B cell (primary cell): ENCODE measurements around the gene BCKDHA. TPM values are rescaled to one million over a fixed set of nuclear protein-coding genes. Genes with fewer than 3 reads are reported as not detected.

ENCODE experiments used
- ATAC-seq: fragments of 200-7000 bp; cut with Tn5 transposase; one replicate; pipeline ENCODE4 v1.10.0; 2021; ENCODE audit warnings: low read depth, mild to moderate bottlenecking, moderate number of reproducible peaks, moderate library complexity
- CTCF ChIA-PET: fragments of 350-600 bp; sonication (Branson Sonifier 250); formaldehyde crosslinking; loops from one replicate; lab custom pipeline; 2021; ENCODE audit warnings: antibody characterized with exemption, inconsistent platforms; lab: Charles Lee
- POLR2A ChIA-PET: fragments of 350-600 bp; sonication (Branson Sonifier 250); formaldehyde crosslinking; loops from one replicate; lab custom pipeline; 2021; ENCODE audit warnings: antibody characterized with exemption; lab: Charles Lee
- DNase-seq: peaks from one replicate; pipeline ENCODE4 v3.0.0; 2013
- H2AFZ ChIP-seq: 2 replicates; pipeline ENCODE4 v1.6.1; 2012; ENCODE audit warnings: mild to moderate bottlenecking, low read depth, low read length; ENCODE audit not compliant: insufficient read depth, poor library complexity, severe bottlenecking
- H3K27ac ChIP-seq, 2 donors: 1 replicate in 1 of 2; 2 replicates in 1 of 2; pipeline ENCODE4 v1.5.1; 2012 to 2013; ENCODE audit warnings: low read length in 2 of 2, mild to moderate bottlenecking in 2 of 2, moderate library complexity in 1 of 2
- H3K27me3 ChIP-seq, 4 experiments: fragments of 200-600 bp in 1 of 4; sonication (generic) in 1 of 4; replicated peaks in 1 of 4; 1 replicate in 2 of 4; 2 replicates in 2 of 4; pipeline versions ENCODE4 v1.6.1 to v1.7.0; 2013 to 2016; ENCODE audit warnings: low read length in 3 of 4, mild to moderate bottlenecking in 2 of 4, mixed read lengths in 1 of 4, moderate library complexity in 1 of 4; ENCODE audit not compliant: insufficient read depth in 4 of 4, control insufficient read depth in 3 of 4; ENCODE audit errors: control extremely low read depth in 1 of 4
- H3K36me3 ChIP-seq, 2 experiments: replicated peaks in 1 of 2; 1 replicate in 1 of 2; 2 replicates in 1 of 2; pipeline versions ENCODE4 v1.6.1 to v1.7.1; 2013; ENCODE audit warnings: low read length in 1 of 2; ENCODE audit not compliant: insufficient read depth in 2 of 2, control insufficient read depth in 1 of 2; ENCODE audit errors: control extremely low read depth in 1 of 2, extremely low read depth in 1 of 2
- H3K4me1 ChIP-seq, 2 donors: fragments of 200-600 bp in 1 of 2; sonication (generic) in 1 of 2; 1 replicate in 1 of 2; 2 replicates in 1 of 2; pipeline versions ENCODE4 v1.5.1 to v1.6.1; 2013 to 2017; ENCODE audit warnings: low read length in 2 of 2; ENCODE audit not compliant: control insufficient read depth in 2 of 2, insufficient read depth in 2 of 2
- H3K4me2 ChIP-seq: replicated peaks from 2 replicates; pipeline ENCODE3; 2012; ENCODE audit warnings: mild to moderate bottlenecking, low read depth, low read length; ENCODE audit not compliant: poor library complexity, severe bottlenecking
- H3K4me3 ChIP-seq, 5 experiments: fragments of 200-600 bp in 1 of 5; sonication (generic) in 1 of 5; 1 replicate in 3 of 5; 2 replicates in 2 of 5; pipeline versions ENCODE4 v1.5.1 to v1.7.0; 2011 to 2016; ENCODE audit warnings: low read length in 4 of 5, mild to moderate bottlenecking in 4 of 5, low read depth in 2 of 5, control low read depth in 1 of 5, moderate library complexity in 1 of 5; ENCODE audit not compliant: insufficient read depth in 1 of 5; ENCODE audit errors: control extremely low read depth in 1 of 5, extremely low read depth in 1 of 5
- H3K79me2 ChIP-seq: fragments of 200-600 bp; sonication (generic); one replicate; pipeline ENCODE4 v1.6.0; 2016; ENCODE audit warnings: low read length; ENCODE audit not compliant: control insufficient read depth, insufficient read depth
- H3K9ac ChIP-seq: fragments of 200-600 bp; sonication (generic); 2 replicates; pipeline ENCODE4 v1.6.1; 2017; ENCODE audit warnings: mild to moderate bottlenecking, low read length, moderate library complexity
- H3K9me3 ChIP-seq, 3 donors: one replicate each; pipeline versions ENCODE4 v1.6.1 to v1.7.1; 2013; ENCODE audit warnings: low read length in 2 of 3; ENCODE audit not compliant: control insufficient read depth in 2 of 3, insufficient read depth in 1 of 3; ENCODE audit errors: control extremely low read depth in 1 of 3
- H4K20me1 ChIP-seq: 2 replicates; pipeline ENCODE4 v1.6.0; 2012; ENCODE audit warnings: mild to moderate bottlenecking, low read length; ENCODE audit not compliant: insufficient read depth, control insufficient read depth, poor library complexity, severe bottlenecking
- H3K27ac Mint-ChIP-seq: one replicate; pipeline ENCODE4 v1.8.0; 2021; ENCODE audit warnings: mixed read lengths
- H3K27me3 Mint-ChIP-seq: one replicate; pipeline ENCODE4 v1.8.0; 2021; ENCODE audit warnings: mixed read lengths
- H3K4me1 Mint-ChIP-seq: one replicate; pipeline ENCODE4 v1.8.0; 2021; ENCODE audit warnings: mixed read lengths
- H3K4me3 Mint-ChIP-seq: one replicate; pipeline ENCODE4 v1.8.0; 2021; ENCODE audit warnings: mixed read lengths
- H3K9me3 Mint-ChIP-seq: one replicate; pipeline ENCODE4 v1.8.0; 2022; ENCODE audit warnings: mixed read lengths; ENCODE audit not compliant: insufficient read depth
- CTCF ChIP-seq: fragments of 200-600 bp; IDR thresholded peaks from one replicate; pipeline ENCODE4 v1.8.0; 2022; ENCODE audit warnings: antibody characterized with exemption, mild to moderate bottlenecking
- EZH2 ChIP-seq: IDR thresholded peaks from 2 replicates; pipeline ENCODE4 v1.6.1; 2012; ENCODE audit warnings: borderline replicate concordance, low read depth, mild to moderate bottlenecking, moderate library complexity, low read length; ENCODE audit not compliant: insufficient read depth, poor library complexity, severe bottlenecking
- WGBS: methylation state at CpG from one replicate; pipeline ENCODE4 v1.1.5; 2013; ENCODE audit warnings: missing lambda C conversion rate; ENCODE audit not compliant: insufficient coverage; 5-methylcytosine and 5-hydroxymethylcytosine counted together
- intact Hi-C: fragments of 100-400 bp; cut with micrococcal nuclease; formaldehyde crosslinking; loops from one replicate; pipeline ENCODE4 v1.10.0; 2022
- polyA plus RNA-seq: library from polyadenylated mRNA; depleted of rRNA; stranded (reverse); fragments of >200 nt; gene quantifications from 2 replicates; pipeline ENCODE4 v1.2.3, GENCODE V29; 2012
- total RNA-seq, 2 donors: library from RNA; stranded (reverse); fragments of 120-200 nt in 1 of 2; gene quantifications; 1 replicate in 1 of 2; 2 replicates in 1 of 2; pipeline versions ENCODE4 v1.2.3 to v1.2.4, GENCODE V29; 2013 to 2022

BCKDHA gene
- total and polyA plus RNA-seq, 2 donors (not counting 1 experiment from before 2014, with no cell fraction given) = 20.6 to 39.7 TPM

GRCh38 chr19:41426116-41426841 is 28.7 kb downstream of the BCKDHA start:
- Histone ChIP-seq H3K79me2 (no peaks in the 10 kb centered on the region), H3K9ac (no peak overlapping the region), H4K20me1 (peaks cover 8% of the 10 kb centered on the region), H3K4me1 (peaks cover 12 to 15% of the 10 kb centered on the region in 2 donors), H3K36me3 (peaks cover 0 to 44% of the 10 kb centered on the region in 2 experiments), H2AFZ (no peak overlapping the region), H3K27me3 (no peaks in the 10 kb centered on the region), H3K4me3 (no peak overlapping the region), H3K4me2 (no peak overlapping the region), H3K9me3 (no peaks in the 10 kb centered on the region), H3K27ac (no peak overlapping the region)
- DNase-seq (no peak), ATAC-seq (no peak)
- H3K4me1 Mint-ChIP-seq = peaks cover 13% of the 10 kb centered on the region
- CTCF ChIA-PET = interaction anchor here (1.4 kb wide), 1 partner anchor 23 kb away, joined by 5 read pairs; no protein-coding TSS in a partner anchor
- H3K9me3 Mint-ChIP-seq = no peaks in the 10 kb centered on the region
- POLR2A ChIA-PET = no interaction called here
- no peak overlapping the region for H3K4me3 Mint-ChIP-seq
- intact Hi-C loops = no loop called here
- TF ChIP-seq EZH2 = no peak
- no peak for TF ChIP-seq CTCF
- H3K27ac Mint-ChIP-seq = peak overlapping the region; percentile 20
- no peaks in the 10 kb centered on the region for H3K27me3 Mint-ChIP-seq
- WGBS = 87% methylated on average over 36 of the region's 36 CpGs
